Muscle layer of colon (tissue), 2 donors: ENCODE measurements around the gene KRT6A.
"Not testable (repeated sequence)": the region's sequence is repeated elsewhere in the genome, so short reads cannot be mapped to it uniquely, and the experiment has no call there.

Source experiments
- H3K27ac ChIP-seq: one replicate; pipeline ENCODE4 v1.7.0; 2013; ENCODE audit warnings: low read depth, mild to moderate bottlenecking, low read length, moderate library complexity
- H3K27me3 ChIP-seq, 2 donors: one replicate each; pipeline ENCODE4 v1.7.0; 2013; ENCODE audit warnings: low read length in 2 of 2, mild to moderate bottlenecking in 2 of 2; ENCODE audit not compliant: insufficient read depth in 2 of 2, control insufficient read depth in 1 of 2
- H3K36me3 ChIP-seq: one replicate; pipeline ENCODE4 v1.7.0; 2013; ENCODE audit warnings: mild to moderate bottlenecking, low read length; ENCODE audit not compliant: insufficient read depth
- H3K4me1 ChIP-seq: one replicate; pipeline ENCODE4 v1.7.0; 2013; ENCODE audit warnings: mild to moderate bottlenecking, low read length; ENCODE audit not compliant: insufficient read depth
- H3K4me3 ChIP-seq, 2 donors: one replicate each; pipeline ENCODE4 v1.7.0; 2013; ENCODE audit warnings: low read length in 2 of 2, low read depth in 1 of 2, mild to moderate bottlenecking in 1 of 2, moderate library complexity in 1 of 2
- H3K9ac ChIP-seq: one replicate; pipeline ENCODE4 v1.7.0; 2013; ENCODE audit warnings: low read length
- H3K9me3 ChIP-seq: one replicate; pipeline ENCODE4 v1.7.0; 2013; ENCODE audit warnings: mild to moderate bottlenecking, low read length
- donor health status: abdominal sarcoma.
- donor health status: Adenocarcinoma of cecum.

KRT6A gene

GRCh38 chr12:52452101-52452500 is 41.0 kb downstream of the KRT6A start, which contains the start of gene KRT6B:
KRT6B (minus strand) TSS chr12:52452146; CDS start chr12:52452078, 68 bp downstream.
- Histone ChIP-seq H3K27me3 (no peaks in the 10 kb centered on the region), H3K9ac (no peak within 1 kb of the TSS), H3K4me3 (no peak within 1 kb of the TSS), H3K36me3 (no peaks in the 10 kb centered on the region), H3K27ac (no peak within 1 kb of the TSS), H3K9me3 (no peaks in the 10 kb centered on the region), H3K4me1 (no peaks in the 10 kb centered on the region)

- no peaks in the 10 kb centered on the region for H3K36me3 ChIP-seq
- H3K9me3 ChIP-seq = no peaks in the 10 kb centered on the region
- H3K27ac ChIP-seq = no peak overlapping the region
Observed at GRCh38 chr12:52448228-52448627, 44.8 kb downstream of the KRT6A start.

GRCh38 chr12:52447196-52447595 is 45.9 kb downstream of the KRT6A start:
- H3K36me3 ChIP-seq, H3K9ac ChIP-seq, H3K27ac ChIP-seq, H3K4me1 ChIP-seq, H3K27me3 ChIP-seq, H3K9me3 ChIP-seq, H3K4me3 ChIP-seq: not testable (repeated sequence)

More at GRCh38 chr12:52448228-52448627, 44.8 kb downstream of the KRT6A start:
- no peak overlapping the region for H3K4me3 ChIP-seq
- H3K4me1 ChIP-seq = no peaks in the 10 kb centered on the region
- no peaks in the 10 kb centered on the region for H3K27me3 ChIP-seq
- H3K9ac ChIP-seq = no peak overlapping the region

- H3K4me1 ChIP-seq = peaks cover 5% of the 10 kb centered on the region
- no peaks in the 10 kb centered on the region for H3K36me3 ChIP-seq
- no peak overlapping the region for H3K27ac ChIP-seq
- H3K9me3 ChIP-seq = no peaks in the 10 kb centered on the region
- H3K27me3 ChIP-seq = no peaks in the 10 kb centered on the region
- H3K4me3 ChIP-seq = no peak overlapping the region
- no peak overlapping the region for H3K9ac ChIP-seq
Observed at GRCh38 chr12:52446367-52447045, 46.6 kb downstream of the KRT6A start.

- no peaks in the 10 kb centered on the region for H3K9me3 ChIP-seq
- no peaks in the 10 kb centered on the region for H3K27me3 ChIP-seq
- H3K27ac ChIP-seq = no peak overlapping the region
Observed at GRCh38 chr12:52445876-52446275, 47.2 kb downstream of the KRT6A start.

GRCh38 chr12:52444647-52445595 is 48.1 kb downstream of the KRT6A start:
- Histone ChIP-seq H3K9ac (no peak overlapping the region), H3K4me3 (no peak overlapping the region), H3K36me3 (no peaks in the 10 kb centered on the region), H3K4me1 (peaks cover 5% of the 10 kb centered on the region), H3K27me3 (no peaks in the 10 kb centered on the region), H3K9me3 (no peaks in the 10 kb centered on the region), H3K27ac (no peak overlapping the region)

More at GRCh38 chr12:52445876-52446275, 47.2 kb downstream of the KRT6A start:
- Histone ChIP-seq H3K4me3 (no peak overlapping the region), H3K36me3 (no peaks in the 10 kb centered on the region), H3K4me1 (peaks cover 5% of the 10 kb centered on the region), H3K9ac (no peak overlapping the region)

GRCh38 chr12:52443966-52444365 is 49.1 kb downstream of the KRT6A start:
- H3K4me1 ChIP-seq = peaks cover 5% of the 10 kb centered on the region
- H3K9me3 ChIP-seq = no peaks in the 10 kb centered on the region
- no peaks in the 10 kb centered on the region for H3K36me3 ChIP-seq
- no peak overlapping the region for H3K9ac ChIP-seq
- no peak overlapping the region for H3K27ac ChIP-seq
- no peak overlapping the region for H3K4me3 ChIP-seq
- no peaks in the 10 kb centered on the region for H3K27me3 ChIP-seq

GRCh38 chr12:52442600-52443061 is 50.4 kb downstream of the KRT6A start:
- no peaks in the 10 kb centered on the region for H3K27me3 ChIP-seq
- H3K9me3 ChIP-seq = no peaks in the 10 kb centered on the region
- peaks cover 5% of the 10 kb centered on the region for H3K4me1 ChIP-seq
- H3K4me3 ChIP-seq = no peak overlapping the region
- no peaks in the 10 kb centered on the region for H3K36me3 ChIP-seq
- H3K9ac ChIP-seq = no peak overlapping the region
- no peak overlapping the region for H3K27ac ChIP-seq

- H3K4me1 ChIP-seq = peaks cover 11% of the 10 kb centered on the region
Observed at GRCh38 chr12:52441320-52441911, 51.6 kb downstream of the KRT6A start.

GRCh38 chr12:52440821-52441319 is 52.2 kb downstream of the KRT6A start:
- no peaks in the 10 kb centered on the region for H3K36me3 ChIP-seq
- no peak overlapping the region for H3K4me3 ChIP-seq
- H3K4me1 ChIP-seq = peaks cover 16% of the 10 kb centered on the region
- H3K9ac ChIP-seq = no peak overlapping the region
- no peaks in the 10 kb centered on the region for H3K27me3 ChIP-seq
- H3K27ac ChIP-seq = no peak overlapping the region
- H3K9me3 ChIP-seq = no peaks in the 10 kb centered on the region

More at GRCh38 chr12:52441320-52441911, 51.6 kb downstream of the KRT6A start:
- no peaks in the 10 kb centered on the region for H3K9me3 ChIP-seq
- no peak overlapping the region for H3K4me3 ChIP-seq
- no peaks in the 10 kb centered on the region for H3K36me3 ChIP-seq
- H3K27me3 ChIP-seq = no peaks in the 10 kb centered on the region
- H3K27ac ChIP-seq = no peak overlapping the region
- no peak overlapping the region for H3K9ac ChIP-seq

- no peaks in the 10 kb centered on the region for H3K36me3 ChIP-seq
- no peaks in the 10 kb centered on the region for H3K9me3 ChIP-seq
- H3K9ac ChIP-seq = no peak overlapping the region
- peaks cover 24% of the 10 kb centered on the region for H3K4me1 ChIP-seq
- no peaks in the 10 kb centered on the region for H3K27me3 ChIP-seq
- H3K27ac ChIP-seq = no peak overlapping the region
- H3K4me3 ChIP-seq = no peak overlapping the region
Observed at GRCh38 chr12:52439845-52440244, 53.2 kb downstream of the KRT6A start.
